GM12891 (cell line): Measurements from ENCODE around the gene APOBEC3C.

Experiments
- PAX5 ChIP-seq: IDR thresholded peaks from 2 replicates; pipeline ENCODE4 v1.6.1; 2011; ENCODE audit warnings: low read length, moderate library complexity, mild to moderate bottlenecking; ENCODE audit not compliant: insufficient read depth, severe bottlenecking
- POLR2A ChIP-seq: IDR thresholded peaks from 2 replicates; pipeline ENCODE4 v1.6.1; 2011; ENCODE audit warnings: low read depth, low read length, control low read depth
- POLR2AphosphoS5 ChIP-seq: IDR thresholded peaks from 2 replicates; pipeline ENCODE4 v1.6.1; 2011; ENCODE audit warnings: low read depth, low read length, control low read depth

DNA sequence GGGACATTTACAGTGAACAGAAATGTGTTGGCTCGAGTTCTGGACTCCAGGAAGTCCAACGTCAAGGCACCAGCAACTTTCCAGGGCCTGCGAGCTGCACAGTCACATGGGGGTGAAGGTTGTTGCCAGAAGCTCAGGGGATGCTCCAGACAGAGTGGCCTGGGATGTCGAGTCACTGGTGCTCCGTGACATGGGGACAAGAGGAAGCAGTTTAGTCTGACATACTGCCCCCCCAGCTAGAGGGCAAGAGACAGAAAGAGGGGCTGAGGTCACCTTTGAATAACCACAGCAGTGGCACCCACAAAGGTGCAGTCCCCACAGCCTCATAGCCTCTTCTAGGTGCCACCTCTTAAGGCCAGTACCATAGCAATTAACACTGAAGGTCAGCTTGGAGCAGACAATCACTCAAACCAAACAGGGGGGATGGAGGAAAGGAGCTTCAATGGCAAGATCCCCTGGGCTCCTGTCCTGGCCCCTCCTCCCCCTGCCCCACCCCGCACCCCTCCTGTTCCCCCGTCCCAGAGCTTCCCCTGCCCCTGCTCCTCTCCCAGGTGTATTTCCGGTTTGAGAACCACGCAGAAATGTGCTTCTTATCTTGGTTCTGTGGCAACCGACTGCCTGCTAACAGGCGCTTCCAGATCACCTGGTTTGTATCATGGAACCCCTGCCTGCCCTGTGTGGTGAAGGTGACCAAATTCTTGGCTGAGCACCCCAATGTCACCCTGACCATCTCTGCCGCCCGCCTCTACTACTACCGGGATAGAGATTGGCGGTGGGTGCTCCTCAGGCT lies 10.7 kb downstream of the APOBEC3C start:
- TF ChIP-seq POLR2A (no peak), PAX5 (no peak), POLR2AphosphoS5 (no peak)
